GM21737 (cell line): ENCODE results near the gene ARHGAP15.

Experiments
- ATAC-seq: cut with Tn5 transposase; IDR thresholded peaks from one replicate; pipeline ENCODE4 v1.9.1; 2021; ENCODE audit warnings: mild to moderate bottlenecking, moderate library complexity; ENCODE audit not compliant: unreplicated experiment

ARHGAP15 gene

DNA sequence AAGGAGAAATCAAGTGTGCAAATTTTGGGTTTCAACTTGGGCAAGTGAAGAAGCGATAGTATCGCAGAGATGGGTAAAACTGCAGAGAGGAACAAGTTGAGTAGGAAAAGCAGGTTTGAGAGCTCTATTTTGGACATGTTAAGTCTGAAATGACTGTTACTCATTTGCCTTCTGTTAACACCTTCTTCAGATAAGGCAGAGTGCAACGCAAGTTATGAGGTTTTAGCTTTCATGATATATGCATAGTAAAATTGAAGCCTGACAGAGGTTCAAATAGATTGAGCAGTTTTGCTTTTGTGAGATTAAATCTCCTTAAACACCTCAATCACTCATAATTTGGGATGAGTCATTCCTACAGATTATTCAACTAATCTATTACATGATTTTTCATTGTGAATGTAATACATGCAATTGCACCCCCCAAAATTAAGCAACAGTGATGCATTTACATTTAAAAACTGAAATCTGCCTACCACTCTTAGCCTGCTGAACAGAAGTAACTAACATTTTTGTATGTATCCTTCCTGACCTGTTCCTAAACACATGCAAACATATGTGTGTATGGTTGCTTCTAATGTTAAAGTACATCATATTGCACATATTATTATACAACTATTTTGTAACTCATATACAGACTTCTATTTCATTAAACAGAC lies 575.4 kb downstream of the ARHGAP15 start:
- ATAC-seq, result no peak

DNA sequence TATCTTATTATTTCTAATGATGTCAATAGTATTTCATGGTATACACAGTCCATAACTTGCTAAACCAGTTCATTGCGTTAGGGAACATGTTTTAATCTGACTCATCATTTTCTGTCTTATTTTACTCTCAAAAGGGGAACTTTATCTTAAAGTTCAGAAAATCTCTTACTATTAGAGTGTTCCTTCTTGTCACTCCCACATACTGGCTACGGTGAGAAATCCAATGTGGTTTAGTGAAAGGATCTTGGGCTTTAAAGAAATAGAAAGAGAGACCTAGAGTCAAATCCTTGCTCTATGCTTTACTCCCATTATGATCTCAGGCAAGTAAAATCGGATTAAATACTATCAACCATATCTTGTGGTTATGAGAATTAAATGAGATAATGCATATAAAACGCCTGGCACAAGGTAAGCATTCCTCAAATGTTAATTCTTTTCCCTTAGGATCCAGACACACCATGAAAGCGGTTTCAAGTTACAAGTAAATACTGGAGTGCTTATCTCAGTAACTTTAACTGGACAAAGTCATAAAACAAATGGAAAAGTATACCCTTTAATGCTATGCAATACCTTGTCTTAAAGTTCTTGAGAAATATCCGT lies 576.0 kb downstream of the ARHGAP15 start:
- no peak for ATAC-seq

DNA sequence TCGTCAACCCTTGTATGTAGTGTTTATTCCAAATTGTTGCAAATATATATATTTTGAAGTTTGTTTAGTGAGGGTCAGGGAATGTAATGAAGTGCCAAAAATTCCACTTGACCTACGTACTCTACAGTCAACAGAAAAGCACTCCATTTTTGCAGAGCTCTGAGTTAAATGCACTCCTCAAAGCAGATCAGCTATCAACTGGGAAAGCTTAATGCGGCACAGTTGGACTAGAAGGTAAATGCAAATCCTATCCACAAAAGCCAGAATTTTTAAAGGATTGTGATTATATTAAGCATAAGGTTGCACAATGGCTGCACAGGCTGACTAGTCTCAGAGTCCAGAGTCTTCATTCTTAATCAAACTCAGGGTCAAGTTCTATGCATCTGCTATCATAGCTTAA lies 577.1 kb downstream of the ARHGAP15 start:
- ATAC-seq, result no peak

DNA sequence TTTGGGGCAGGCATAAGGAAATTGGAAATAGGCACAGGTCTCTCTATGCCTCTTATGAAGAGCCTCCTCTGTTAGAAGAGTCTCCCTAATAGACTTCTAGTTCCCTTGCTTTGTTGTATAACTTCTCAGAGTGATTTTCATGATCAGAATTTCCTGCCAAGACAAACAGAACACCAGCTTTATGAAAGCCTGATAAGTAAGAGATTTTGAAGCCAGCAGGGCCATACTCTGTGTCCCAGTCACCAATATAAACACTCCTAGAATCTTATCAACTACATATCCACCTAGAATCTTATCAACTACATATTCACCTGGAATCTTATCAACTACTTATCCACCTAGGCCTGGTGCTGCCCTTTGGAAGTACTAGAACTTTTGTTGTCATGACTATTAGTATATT lies 579.5 kb downstream of the ARHGAP15 start:
- no peak for ATAC-seq

DNA sequence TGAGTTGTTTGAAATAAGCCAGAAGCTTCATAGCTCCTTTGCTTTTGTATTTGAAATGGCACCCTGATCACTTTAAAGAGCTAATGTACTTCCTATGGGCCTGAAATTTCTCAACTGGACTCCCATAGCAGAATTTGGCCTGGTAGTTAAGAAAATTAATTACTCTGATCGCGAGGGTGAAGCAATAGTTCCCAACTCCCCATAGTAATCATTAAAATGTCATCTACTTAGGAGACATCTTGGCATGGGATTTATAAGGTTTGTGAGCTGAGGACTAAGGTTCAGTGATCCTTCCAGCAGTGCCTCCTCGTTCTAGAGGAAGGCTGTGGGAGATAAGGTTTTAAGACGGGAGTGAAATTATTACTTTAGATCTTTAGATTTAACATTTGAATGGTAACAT lies 581.0 kb downstream of the ARHGAP15 start:
- no peak for ATAC-seq

DNA sequence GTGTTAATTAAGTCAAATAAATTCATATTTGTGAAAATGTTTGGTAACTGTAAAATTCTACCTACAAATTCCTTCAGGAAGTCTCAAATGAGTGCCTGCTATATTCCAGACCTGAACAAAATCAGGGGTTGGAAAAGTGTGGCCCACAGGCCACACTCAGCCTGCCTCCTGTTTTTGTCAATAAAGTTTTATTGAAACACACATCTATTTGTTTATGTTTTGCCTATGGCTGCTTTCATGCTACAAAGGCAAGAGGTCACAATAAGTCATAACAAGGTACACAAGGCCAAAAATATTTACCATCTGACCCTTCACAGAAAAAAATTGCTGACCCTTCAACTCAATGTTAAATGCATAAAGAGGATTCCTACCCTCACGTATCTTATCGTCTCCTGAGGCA lies 581.7 kb downstream of the ARHGAP15 start:
- no peak for ATAC-seq

DNA sequence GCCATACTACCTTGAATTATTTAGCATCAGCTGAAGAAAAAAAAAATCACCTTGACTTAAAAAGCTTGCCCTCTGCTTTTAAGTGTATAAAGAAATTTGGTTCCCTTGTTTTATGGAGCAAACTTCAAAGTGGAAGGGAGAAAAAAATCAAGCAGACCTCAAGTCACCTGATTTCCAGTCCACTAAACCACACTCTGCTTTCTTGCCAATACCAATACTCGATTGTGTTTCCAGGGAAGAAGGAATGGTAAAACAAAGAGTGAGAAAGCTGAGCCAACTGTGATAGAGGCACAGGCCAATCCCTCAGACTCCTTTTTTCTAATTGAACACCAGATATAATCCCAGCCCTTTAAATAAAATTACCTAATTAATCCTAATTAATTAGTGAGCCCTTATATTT lies 587.3 kb downstream of the ARHGAP15 start:
- ATAC-seq, result no peak

DNA sequence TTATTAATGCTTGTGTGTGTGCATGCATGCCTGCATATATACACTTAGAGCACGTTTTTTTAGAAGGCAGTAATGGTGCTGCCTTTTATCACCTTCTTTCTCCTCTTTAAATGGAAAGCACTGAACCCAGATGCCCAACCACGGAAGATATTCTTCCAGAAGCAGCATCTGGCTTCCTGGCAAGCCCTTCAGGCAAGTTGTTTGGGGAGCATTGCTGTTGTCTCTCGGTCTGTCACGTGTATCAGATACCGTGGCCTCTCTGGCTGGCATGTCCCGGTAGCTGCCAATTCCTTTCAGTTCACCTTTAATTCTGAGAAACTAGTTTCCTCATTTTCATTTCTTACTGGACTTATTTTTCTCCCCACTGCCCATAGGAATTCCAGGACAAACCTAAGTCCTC lies 587.8 kb downstream of the ARHGAP15 start:
- ATAC-seq, result no peak

DNA sequence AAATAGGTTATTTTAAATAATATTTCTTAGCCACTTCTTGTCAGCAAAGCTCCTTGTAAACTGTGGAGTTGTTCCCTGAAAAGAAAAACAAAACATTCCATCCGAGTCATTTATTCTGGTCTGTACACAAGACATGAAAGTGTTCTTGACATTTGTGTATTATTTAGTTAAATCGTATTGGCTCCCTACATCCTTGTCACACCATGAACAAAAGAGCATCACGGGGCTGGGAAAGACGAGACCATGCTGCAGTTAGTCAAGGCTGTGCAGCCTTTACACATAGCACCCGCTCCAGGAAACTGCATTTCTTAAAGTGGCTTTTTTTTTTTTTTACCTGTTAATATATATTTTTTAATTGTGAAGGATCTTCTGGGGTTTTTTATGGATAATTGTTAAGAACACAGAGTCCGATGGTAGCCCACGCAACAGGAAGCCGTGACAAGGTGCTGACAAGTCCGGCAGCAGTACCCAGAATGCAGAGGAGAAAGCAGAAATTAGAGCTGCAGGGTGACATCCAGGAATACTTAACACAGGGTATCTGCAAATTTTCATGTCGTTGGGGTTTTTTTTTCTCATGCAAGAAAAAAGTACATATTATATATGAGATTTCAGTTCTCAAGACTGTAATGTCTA lies 588.4 kb downstream of the ARHGAP15 start:
- ATAC-seq, result no peak

DNA sequence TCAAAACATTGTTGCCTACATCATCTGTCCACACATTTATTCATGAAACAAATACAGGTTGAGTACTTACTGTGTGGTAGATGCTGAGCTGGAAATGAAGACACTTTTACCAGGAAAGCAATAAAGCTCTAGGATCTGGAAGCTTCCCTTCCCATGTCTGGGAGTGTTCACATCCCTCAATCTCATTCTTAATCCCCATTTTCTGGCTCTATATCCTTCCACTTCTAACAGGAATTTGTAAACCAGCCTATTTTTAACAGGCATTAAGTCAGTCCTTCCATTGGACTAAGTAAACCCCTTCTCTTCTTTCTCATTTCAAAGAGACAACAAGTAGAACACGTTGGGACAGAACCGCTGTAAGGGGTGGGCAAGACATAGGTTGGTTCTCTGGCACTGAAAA lies 589.5 kb downstream of the ARHGAP15 start:
- ATAC-seq, result no peak

DNA sequence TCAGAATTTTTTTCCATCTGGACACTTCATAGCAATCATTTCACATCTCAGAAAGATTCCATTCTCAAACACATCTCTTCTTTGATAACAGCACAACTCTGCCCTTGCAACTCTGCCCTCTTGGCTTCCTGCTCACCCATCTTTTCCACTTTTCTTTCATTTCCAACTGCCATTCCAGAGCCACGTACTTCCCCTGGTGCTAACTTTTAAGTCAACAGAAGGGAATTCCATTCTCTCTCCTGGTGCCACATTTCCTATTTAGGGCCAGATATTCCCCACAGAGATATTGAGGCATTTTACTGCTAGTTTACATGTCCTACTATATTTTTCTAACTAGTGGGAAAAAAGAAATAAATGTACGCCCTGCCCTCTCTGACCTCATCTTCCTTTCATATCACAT lies 590.2 kb downstream of the ARHGAP15 start:
- ATAC-seq, result no peak

DNA sequence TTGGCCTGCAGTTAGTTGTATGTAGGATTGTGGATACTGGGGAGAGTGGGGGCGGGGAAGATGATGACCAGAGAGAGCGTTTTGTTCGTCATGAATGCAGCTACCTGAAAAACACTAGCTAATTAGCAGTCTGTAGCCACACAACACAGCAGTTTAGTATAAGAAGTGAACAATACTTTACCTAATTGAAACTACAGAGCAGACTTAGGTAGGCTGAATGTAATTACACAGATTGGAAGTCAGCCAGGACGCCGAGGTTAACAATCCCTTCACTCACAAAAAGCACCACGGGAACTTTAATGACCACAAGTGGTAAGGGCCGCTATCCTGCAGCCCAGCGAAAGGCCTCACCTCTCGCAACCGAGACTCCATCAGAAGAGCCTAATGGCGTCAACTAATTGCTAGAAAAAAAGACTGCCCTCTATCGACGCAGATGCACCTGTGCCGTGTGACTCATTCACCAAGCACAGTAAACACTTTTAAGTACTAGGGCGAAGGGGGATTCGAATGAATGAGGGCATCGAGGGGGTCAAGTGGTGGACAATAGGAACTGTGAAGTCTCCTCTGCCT lies 591.0 kb downstream of the ARHGAP15 start:
- ATAC-seq, result no peak

DNA sequence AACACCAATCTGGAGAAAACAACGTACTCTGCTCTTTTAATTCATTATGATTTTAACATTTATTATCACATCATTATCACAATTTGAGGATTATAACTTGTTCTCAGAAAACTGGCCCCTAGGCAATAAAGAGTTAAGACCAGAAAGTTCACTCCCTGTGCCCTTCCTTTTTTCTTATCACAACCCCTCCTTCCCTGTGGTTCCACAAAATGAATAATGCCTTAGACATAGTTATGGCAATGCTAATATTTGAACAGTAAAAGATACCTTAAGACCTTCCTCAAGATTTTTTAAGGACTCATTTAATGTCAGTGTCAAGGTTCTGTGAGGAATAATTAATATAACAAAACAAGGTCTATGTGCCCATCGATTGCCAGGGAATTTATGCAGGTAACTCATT lies 596.2 kb downstream of the ARHGAP15 start:
- no peak for ATAC-seq

DNA sequence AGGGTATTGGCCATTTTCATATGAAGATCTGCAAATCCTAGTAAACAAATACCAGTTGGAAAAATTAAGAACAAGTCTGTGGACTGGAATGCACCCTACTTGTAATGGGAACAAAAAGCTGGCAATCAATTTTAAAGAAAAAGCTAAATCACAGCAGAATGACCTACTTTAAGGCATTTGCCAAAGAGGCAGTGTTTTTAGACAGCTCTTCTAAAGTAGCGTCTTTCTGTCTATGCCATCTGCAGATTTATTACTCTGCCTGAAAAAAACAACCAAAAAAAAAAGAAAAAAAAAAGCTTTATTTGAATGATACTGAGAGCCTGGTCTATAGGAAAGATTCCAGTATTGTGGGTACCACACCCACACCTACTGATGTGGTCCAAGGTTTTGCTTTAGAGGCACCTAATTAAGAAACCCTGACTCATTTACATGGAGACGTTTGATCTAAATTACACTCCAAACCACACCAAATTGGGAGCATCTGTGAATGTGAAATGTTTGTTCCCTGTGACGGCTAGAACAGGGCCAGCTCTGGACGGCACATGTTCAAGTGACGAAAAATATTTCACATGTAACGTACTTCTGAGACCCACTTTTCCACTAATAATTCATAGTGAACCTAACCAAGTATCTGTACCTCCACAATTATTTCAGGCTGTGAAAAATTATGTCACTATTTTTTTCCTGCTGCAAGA lies 597.1 kb downstream of the ARHGAP15 start:
- no peak for ATAC-seq

DNA sequence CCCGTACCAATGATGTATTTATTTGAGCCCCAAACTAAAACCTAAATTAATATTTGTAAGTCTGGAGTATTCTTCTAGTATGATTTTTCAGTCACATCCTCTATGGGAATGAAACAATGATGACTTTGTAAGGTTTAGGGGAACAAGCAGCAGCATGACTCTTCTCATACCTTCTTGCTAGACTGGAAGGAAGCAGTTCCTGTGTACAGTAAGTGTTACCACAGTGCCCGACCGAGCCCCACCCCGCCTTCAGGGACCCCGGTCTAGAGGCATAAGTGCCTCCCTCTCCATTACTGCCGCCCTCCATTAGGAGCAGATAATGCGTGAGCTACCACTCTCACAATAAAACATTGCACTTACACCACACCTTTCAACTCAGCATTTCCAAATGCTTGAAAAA lies 599.3 kb downstream of the ARHGAP15 start:
- no peak for ATAC-seq

DNA sequence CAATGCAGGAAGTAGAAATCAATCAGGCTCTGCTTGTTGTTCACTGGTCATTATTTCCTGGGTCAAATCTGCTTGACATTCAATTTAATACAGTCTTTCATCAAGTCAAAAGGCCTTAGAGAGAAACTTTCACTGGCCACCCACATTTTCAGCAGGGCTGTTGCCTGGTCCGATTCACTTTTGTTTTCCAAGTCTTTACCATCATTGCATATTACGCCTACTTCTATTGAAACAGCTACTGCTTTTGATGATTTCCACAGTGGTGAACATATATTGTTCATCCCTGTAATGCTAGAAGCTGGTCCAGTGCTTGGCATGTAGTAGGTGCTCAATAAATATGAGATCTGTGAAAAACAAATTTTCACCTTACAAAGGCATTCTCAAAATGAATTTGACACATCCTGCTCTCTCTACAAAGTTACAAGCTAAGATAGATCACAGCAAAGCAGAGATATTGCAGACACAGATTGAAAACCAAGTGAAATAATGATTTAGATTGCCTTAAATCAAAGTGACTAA lies 600.1 kb downstream of the ARHGAP15 start:
- no peak for ATAC-seq

DNA sequence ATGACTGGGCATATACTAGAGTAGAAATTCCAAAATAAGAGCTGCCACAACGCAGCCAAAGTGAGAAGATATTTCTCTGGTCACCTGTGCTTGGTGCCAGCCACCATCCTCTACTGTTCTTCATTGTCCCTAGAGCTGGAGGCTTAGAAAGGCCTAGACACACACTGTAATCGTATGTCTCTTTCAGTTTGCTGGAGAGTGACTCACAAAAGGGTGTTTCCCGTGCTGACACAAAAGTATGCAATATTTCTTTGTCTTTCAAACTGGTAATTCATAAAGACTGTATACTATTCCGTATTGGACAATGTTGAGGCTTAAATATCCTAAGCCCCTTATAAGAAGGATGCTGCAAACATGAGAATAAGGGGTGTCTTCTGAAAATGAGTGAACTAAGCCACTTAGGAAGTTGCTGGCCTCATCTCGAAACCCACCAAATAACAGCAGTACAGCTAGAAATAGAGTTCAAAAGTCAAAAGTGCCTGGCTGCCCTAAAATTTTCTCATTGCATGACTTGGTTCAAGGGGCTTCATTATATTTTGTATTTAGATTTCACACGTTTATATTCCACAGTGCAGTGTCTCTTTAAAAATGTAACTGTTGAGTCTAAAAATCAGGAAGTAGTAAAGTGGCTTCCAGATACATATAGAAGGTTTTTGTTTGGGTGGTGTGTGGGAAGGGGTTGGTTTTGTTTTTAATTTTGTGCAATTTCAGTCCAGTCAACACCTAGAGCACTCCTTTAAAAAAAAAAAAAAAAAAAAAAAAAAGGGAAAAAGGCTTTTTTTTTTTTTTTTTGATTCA lies 601.1 kb downstream of the ARHGAP15 start:
- ATAC-seq, result peak; percentile 75

DNA sequence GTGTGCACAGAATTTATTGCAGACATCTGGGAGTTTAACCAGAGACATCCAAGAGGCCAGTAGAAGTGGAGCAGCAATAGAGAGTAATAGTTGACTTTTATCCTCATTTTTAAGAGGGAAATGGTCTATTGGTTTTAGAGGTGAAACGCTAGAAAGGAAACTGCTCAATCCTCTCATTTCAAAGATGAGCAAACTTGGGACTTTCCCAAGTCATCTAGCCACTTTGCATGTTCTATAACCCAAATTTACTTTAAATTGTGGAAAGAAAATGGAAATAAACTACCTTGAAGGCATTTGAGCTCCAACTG lies 601.7 kb downstream of the ARHGAP15 start:
- peak; percentile 41 for ATAC-seq

DNA sequence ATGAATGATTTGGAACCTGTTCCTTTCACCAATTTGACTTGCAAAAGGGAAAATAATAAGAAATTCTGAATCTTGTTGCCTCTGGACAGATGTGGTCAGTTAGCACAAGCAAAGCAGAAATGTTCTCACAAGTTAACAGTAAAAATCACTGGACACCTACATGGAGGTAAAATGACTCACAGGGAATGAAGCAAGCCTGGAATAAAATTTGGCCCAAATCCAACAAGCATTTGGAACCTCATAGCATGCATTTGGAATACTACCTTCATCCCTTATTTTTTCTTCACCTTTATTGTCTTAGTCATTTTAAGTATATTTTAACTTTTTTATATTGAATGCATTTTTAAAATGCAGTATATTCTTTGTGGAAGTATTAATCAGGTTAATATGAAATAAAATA lies 602.9 kb downstream of the ARHGAP15 start:
- no peak for ATAC-seq

DNA sequence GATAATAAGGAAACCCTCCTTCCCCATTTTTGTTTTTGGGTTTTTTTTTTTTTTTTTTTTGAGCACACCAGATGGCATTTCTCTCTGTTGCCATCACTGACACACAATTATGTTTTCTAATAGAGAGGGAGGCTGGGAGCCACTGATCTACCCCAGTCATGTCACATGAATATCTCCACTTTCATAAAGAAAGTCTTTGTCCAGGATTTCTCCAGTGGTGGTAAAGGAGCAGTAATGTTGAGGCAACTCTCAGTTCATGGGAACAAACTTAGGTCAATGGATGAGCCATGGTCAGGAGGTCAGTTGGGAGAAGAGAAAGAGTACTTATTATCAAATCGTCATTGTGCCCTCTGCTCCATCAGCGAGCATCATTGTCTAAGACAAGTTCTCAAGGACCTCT lies 603.7 kb downstream of the ARHGAP15 start:
- ATAC-seq, result no peak

DNA sequence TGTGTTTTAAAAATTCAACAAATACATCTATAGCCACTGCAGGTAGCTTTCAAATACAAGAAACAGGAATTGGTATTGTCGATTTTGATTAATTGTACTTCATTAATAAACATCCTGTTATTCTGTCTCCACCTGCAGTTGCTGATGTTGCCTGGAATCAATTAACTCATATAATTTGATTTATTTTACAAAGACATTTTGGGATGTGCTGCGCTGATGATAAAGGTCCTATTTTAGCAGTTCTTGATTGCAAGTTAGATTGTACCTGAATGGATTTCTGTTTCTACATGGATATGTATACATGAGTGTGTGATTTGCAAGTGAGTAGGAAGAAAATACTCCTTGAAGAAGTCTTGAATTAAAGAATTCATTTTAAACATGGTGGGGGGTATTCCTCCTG lies 605.3 kb downstream of the ARHGAP15 start:
- ATAC-seq, result no peak
